K562 (cell line): Measurements from ENCODE around the gene FHDC1. TPM values are rescaled to one million over a fixed set of nuclear protein-coding genes. Genes with fewer than 3 reads are reported as not detected.

Experiments
- ATAC-seq: fragments of 200-7000 bp; cut with Tn5 transposase; 3 replicates; pipeline ENCODE4 v1.9.1; 2020; ENCODE audit warnings: moderate library complexity
- BruUV-seq: library from RNA; stranded (reverse); fragments of 400-500 nt; replicated peaks from 2 replicates; lab custom pipeline; 2021; lab: Mats Ljungman, UMichigan
- CTCF ChIA-PET: fragments of 300-600 bp; formaldehyde crosslinking; extraction: SDS; loops from one replicate; lab custom pipeline; 2021; ENCODE audit warnings: low intra/inter-chr PET ratio; lab: Yijun Ruan, JAX
- POLR2A ChIA-PET: fragments of 300-600, 350-650 bp; sonication (Branson Sonifier 250); formaldehyde crosslinking; extraction: SDS; loops from one replicate; lab custom pipeline; 2021; ENCODE audit warnings: antibody characterized with exemption, inconsistent platforms; lab: Yijun Ruan, JAX
- DNase-seq, 4 experiments: peaks; one replicate each; pipeline versions ENCODE4 v3.0.0 to v3.0.0-alpha.2; 2011 to 2018; ENCODE audit warnings: low spot score in 3 of 4, mixed read lengths in 3 of 4; ENCODE audit errors: extremely low read depth in 1 of 4
- FAIRE-seq: peaks from 2 replicates; lab custom pipeline; 2011; peaks lifted over from hg19 to GRCh38; lab: Jason Lieb, UNC
- H2AFZ ChIP-seq: 2 replicates; pipeline ENCODE4 v1.6.0; 2011; ENCODE audit warnings: low read depth, low read length, control low read depth, inconsistent platforms
- H3K27ac ChIP-seq: fragments of 200-600 bp; 3 replicates; pipeline ENCODE4 v1.8.0; 2011; ENCODE audit warnings: low read depth, mild to moderate bottlenecking, control low read depth, inconsistent platforms, low read length, moderate library complexity, mixed read lengths; ENCODE audit errors: extremely low read depth
- H3K27me3 ChIP-seq, 2 experiments: fragments of 300-600 bp in 1 of 2; 2 replicates in 1 of 2; 3 replicates in 1 of 2; pipeline versions ENCODE4 v1.6.0 to v1.8.0; 2011; ENCODE audit warnings: inconsistent platforms in 2 of 2, low read length in 2 of 2, mild to moderate bottlenecking in 1 of 2, mixed read lengths in 1 of 2, moderate library complexity in 1 of 2; ENCODE audit not compliant: control insufficient read depth in 2 of 2, insufficient read depth in 2 of 2
- H3K36me3 ChIP-seq: fragments of 300-600 bp; 3 replicates; pipeline ENCODE4 v1.8.0; 2011; ENCODE audit warnings: mild to moderate bottlenecking, low read length, inconsistent platforms; ENCODE audit not compliant: control insufficient read depth, insufficient read depth
- H3K4me1 ChIP-seq, 2 experiments: fragments of 200-600 bp in 1 of 2; replicated peaks in 1 of 2; 2 replicates in 1 of 2; 3 replicates in 1 of 2; pipeline versions ENCODE4 v1.5.1 to v1.8.0; 2011; ENCODE audit warnings: inconsistent platforms in 2 of 2, low read length in 2 of 2, mild to moderate bottlenecking in 1 of 2, mixed read lengths in 1 of 2, moderate library complexity in 1 of 2; ENCODE audit not compliant: control insufficient read depth in 2 of 2, insufficient read depth in 2 of 2
- H3K4me2 ChIP-seq: 2 replicates; pipeline ENCODE4 v1.6.1; 2011; ENCODE audit warnings: low read length, control low read depth, inconsistent platforms, mixed read lengths; ENCODE audit not compliant: insufficient read depth
- H3K4me3 ChIP-seq: fragments of 200-600 bp; sonication (generic), shearing (Covaris generic); 2 replicates; pipeline ENCODE4 v1.5.1; 2016; ENCODE audit warnings: control low read depth, inconsistent platforms
- H3K79me2 ChIP-seq: fragments of 200-600 bp; 3 replicates; pipeline ENCODE4 v1.8.0; 2011; ENCODE audit warnings: low read length, inconsistent platforms; ENCODE audit not compliant: control insufficient read depth, insufficient read depth
- H3K9ac ChIP-seq, 2 experiments: 2 replicates each; pipeline versions ENCODE4 v1.6.0 to v1.6.1; 2011; ENCODE audit warnings: low read depth in 2 of 2, low read length in 2 of 2, control low read depth in 1 of 2, inconsistent platforms in 1 of 2, mild to moderate bottlenecking in 1 of 2, mixed read lengths in 1 of 2; ENCODE audit not compliant: insufficient read depth in 1 of 2
- H3K9me1 ChIP-seq: one replicate; pipeline ENCODE4 v1.6.0; 2011; ENCODE audit warnings: inconsistent platforms, mild to moderate bottlenecking, low read length, moderate library complexity; ENCODE audit not compliant: control insufficient read depth, insufficient read depth
- H3K9me3 ChIP-seq: replicated peaks from 2 replicates; pipeline ENCODE4 v1.5.1; 2011; ENCODE audit warnings: low read depth, low read length, inconsistent platforms; ENCODE audit not compliant: control insufficient read depth, insufficient read depth
- H4K20me1 ChIP-seq: replicated peaks from 2 replicates; pipeline ENCODE4 v1.6.1; 2011; ENCODE audit warnings: low read length, inconsistent platforms, mixed read lengths; ENCODE audit not compliant: control insufficient read depth, insufficient read depth
- FOXJ2 ChIP-seq: fragments of 200-800 bp; sonication (Bioruptor generic); IDR thresholded peaks from 2 replicates; pipeline ENCODE4 v1.6.1; 2016; ENCODE audit warnings: missing genetic modification characterization, missing compliant biosample characterization
- GTF2E2 ChIP-seq: fragments of 200-800 bp; sonication (Bioruptor generic); IDR thresholded peaks from 2 replicates; pipeline ENCODE4 v1.6.1; 2016; ENCODE audit warnings: missing genetic modification characterization, missing compliant biosample characterization
- HMG20A ChIP-seq: fragments of 450-650 bp; formaldehyde crosslinking; conservative IDR thresholded peaks from 2 replicates; pipeline ENCODE4 v1.4.0; 2020; ENCODE audit warnings: mild to moderate bottlenecking, mixed read lengths
- NR1H2 ChIP-seq: sonication (generic); formaldehyde crosslinking; IDR thresholded peaks from 2 replicates; pipeline ENCODE4 v1.4.0; 2020; ENCODE audit warnings: mild to moderate bottlenecking, missing genetic modification reagents
- SMARCE1 ChIP-seq: fragments of 450-650 bp; IDR thresholded peaks from 2 replicates; pipeline ENCODE4 v1.7.1; 2016; ENCODE audit warnings: mild to moderate bottlenecking
- ZNF717 ChIP-seq: fragments of 250-450 bp; sonication (Bioruptor Pico); IDR thresholded peaks from 2 replicates; pipeline ENCODE4 v1.5.0; 2021
- WGBS: fragments of 100-300 bp; shearing (Covaris generic); methylation state at CpG from one replicate; pipeline ENCODE4 v1.1.6; 2016; ENCODE audit warnings: low coverage, mixed read lengths; ENCODE audit not compliant: insufficient coverage; ENCODE audit errors: missing lambda C conversion rate; 5-methylcytosine and 5-hydroxymethylcytosine counted together
- in situ Hi-C: fragments of 300-500 bp; cut with MboI; formaldehyde crosslinking; loops from 4 replicates; pipeline ENCODE4 v1.15.0; 2018; ENCODE audit warnings: inconsistent platforms, mixed read lengths
- intact Hi-C: fragments of 100-400 bp; cut with micrococcal nuclease; formaldehyde crosslinking; loops from 2 replicates; pipeline ENCODE4 v1.14.2; 2022
- polyA plus RNA-seq, 8 experiments: library from polyadenylated mRNA; depleted of rRNA in 4 of 8; stranded (reverse) in 5 of 8; unstranded in 3 of 8; fragments of >200 nt; fragmentation: Nextera tagmentation in 2 of 8; fragmentation: Illumina TruSeq in 1 of 8; extraction: Ambion mirVana in 2 of 8; extraction: Trizol in 1 of 8; gene quantifications; 2 replicates each; pipeline versions ENCODE4 v1.2.1 to v1.2.3, GENCODE V29; 2011 to 2014; ENCODE audit warnings: inconsistent platforms in 1 of 8, missing spikeins in 1 of 8
- total RNA-seq, 7 experiments: library from RNA; depleted of rRNA in 6 of 7; stranded (reverse); fragments of >200 nt in 6 of 7; fragmentation: Illumina TruSeq in 2 of 7; extraction: Trizol in 2 of 7; gene quantifications; 2 replicates each; pipeline versions ENCODE4 v1.2.1 to v1.2.3, GENCODE V29; 2011 to 2021; ENCODE audit warnings: low replicate concordance in 1 of 7
- TF ChIP-seq, protein P1 (sequence below), 2 experiments: fragments of 150-350 bp in 1 of 2; IDR thresholded peaks; 2 replicates each; pipeline ENCODE4 v1.6.1; 2012 to 2016; ENCODE audit warnings: low read depth in 2 of 2, low read length in 2 of 2, mild to moderate bottlenecking in 1 of 2, moderate library complexity in 1 of 2
- TF ChIP-seq, protein P2 (sequence below), 2 experiments: IDR thresholded peaks; 2 replicates each; pipeline ENCODE4 v1.6.1; 2012; ENCODE audit warnings: improper control_type of control experiment in 2 of 2, low read depth in 2 of 2, low read length in 2 of 2, borderline replicate concordance in 1 of 2
- TF ChIP-seq, protein P3 (sequence below), 3 experiments: IDR thresholded peaks in 2 of 3; conservative IDR thresholded peaks in 1 of 3; 2 replicates each; pipeline ENCODE4 v1.5.1; 2011 to 2012; ENCODE audit warnings: low read length in 3 of 3, mild to moderate bottlenecking in 3 of 3, control low read depth in 2 of 3, improper control_type of control experiment in 1 of 3, inconsistent platforms in 1 of 3, low read depth in 1 of 3, mixed read lengths in 1 of 3, moderate library complexity in 1 of 3; ENCODE audit not compliant: insufficient read depth in 2 of 3
- TF ChIP-seq, protein P4 (sequence below): sonication (generic); formaldehyde crosslinking; IDR thresholded peaks from 2 replicates; pipeline ENCODE4 v1.4.0; 2020; ENCODE audit warnings: mild to moderate bottlenecking, missing genetic modification reagents

Gene FHDC1
- total and polyA plus RNA-seq, 9 of the 15 experiments (the other 6 are each of a cell fraction or from before 2014, with no cell fraction given), result 0.01 to 0.43 (median 0.07) TPM

DNA sequence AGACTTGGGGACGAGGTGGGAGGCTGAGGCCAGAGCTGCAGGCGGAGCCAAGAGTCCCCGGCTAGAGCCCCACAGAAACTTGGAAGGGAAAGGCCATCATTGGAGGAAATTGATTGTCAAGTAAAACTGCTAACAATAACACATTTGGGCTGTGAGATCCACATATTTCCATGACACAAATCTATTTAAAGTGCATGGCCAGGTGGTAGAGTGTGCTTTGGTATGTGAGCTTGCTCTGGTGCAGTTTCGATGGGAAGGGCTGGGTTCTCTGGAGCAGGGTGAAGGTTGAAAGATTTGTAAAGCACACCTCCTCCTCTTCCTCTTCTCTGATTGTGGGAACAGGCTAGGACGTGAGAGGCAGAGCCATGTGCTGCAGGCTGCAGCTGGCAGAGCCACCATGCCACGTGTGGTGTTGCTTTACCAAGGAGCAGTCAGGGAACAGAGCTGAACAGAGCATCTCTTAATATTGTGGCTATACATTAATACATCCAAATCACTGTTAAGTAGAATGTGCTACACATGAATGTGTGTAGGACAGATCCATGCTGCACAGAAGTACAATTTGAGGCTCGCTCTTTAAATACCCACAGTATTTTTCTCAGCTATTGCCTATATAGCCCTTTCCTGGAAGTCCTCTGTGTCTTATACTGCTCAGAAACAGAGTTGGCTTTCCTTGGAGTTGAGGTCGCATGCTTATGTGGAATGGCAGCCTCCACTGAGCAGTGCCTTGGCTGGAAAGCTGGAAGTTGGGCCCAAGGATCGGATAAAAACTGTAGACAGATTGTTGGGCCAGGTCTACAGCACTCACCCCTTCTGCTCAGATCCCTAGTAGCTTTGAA is 37.7 kb downstream of the FHDC1 start:
- BruUV-seq, result no TSS peak
- peaks cover 28 to 68% of the 10 kb centered on the region in 2 experiments for H3K27me3 ChIP-seq
- no peak overlapping the region for H3K4me2 ChIP-seq
- no peak overlapping the region for H3K9ac ChIP-seq
- H3K9me1 ChIP-seq, result no peaks in the 10 kb centered on the region
- intact Hi-C loops (no loop called here), in situ Hi-C loops (no loop called here)
- H2AFZ ChIP-seq, result no peak overlapping the region
- H3K4me1 ChIP-seq, result peaks cover 0 to 9% of the 10 kb centered on the region in 2 experiments; a peak in 1 of 5 replicates
- no peaks in the 10 kb centered on the region; the same call in 1 of the 2 replicates for H4K20me1 ChIP-seq
- CTCF ChIA-PET, result no interaction called here
- FAIRE-seq (no peak), DNase-seq (no peak), ATAC-seq (no peak)
- POLR2A ChIA-PET, result interaction anchor here (1.5 kb wide), 1 partner anchor 10 kb away, joined by 7 read pairs; no protein-coding TSS in a partner anchor
- no peaks in the 10 kb centered on the region for H3K9me3 ChIP-seq
- no peak overlapping the region for H3K4me3 ChIP-seq
- 7% methylated on average over 9 of the region's 9 CpGs for WGBS
- no peaks in the 10 kb centered on the region for H3K36me3 ChIP-seq
- H3K79me2 ChIP-seq, result no peaks in the 10 kb centered on the region
- no peak overlapping the region for H3K27ac ChIP-seq
- TF ChIP-seq ZNF717 (CRISPR knock-in tag), result no peak
- TF ChIP-seq HMG20A, result no peak
- TF ChIP-seq, protein P1, sequence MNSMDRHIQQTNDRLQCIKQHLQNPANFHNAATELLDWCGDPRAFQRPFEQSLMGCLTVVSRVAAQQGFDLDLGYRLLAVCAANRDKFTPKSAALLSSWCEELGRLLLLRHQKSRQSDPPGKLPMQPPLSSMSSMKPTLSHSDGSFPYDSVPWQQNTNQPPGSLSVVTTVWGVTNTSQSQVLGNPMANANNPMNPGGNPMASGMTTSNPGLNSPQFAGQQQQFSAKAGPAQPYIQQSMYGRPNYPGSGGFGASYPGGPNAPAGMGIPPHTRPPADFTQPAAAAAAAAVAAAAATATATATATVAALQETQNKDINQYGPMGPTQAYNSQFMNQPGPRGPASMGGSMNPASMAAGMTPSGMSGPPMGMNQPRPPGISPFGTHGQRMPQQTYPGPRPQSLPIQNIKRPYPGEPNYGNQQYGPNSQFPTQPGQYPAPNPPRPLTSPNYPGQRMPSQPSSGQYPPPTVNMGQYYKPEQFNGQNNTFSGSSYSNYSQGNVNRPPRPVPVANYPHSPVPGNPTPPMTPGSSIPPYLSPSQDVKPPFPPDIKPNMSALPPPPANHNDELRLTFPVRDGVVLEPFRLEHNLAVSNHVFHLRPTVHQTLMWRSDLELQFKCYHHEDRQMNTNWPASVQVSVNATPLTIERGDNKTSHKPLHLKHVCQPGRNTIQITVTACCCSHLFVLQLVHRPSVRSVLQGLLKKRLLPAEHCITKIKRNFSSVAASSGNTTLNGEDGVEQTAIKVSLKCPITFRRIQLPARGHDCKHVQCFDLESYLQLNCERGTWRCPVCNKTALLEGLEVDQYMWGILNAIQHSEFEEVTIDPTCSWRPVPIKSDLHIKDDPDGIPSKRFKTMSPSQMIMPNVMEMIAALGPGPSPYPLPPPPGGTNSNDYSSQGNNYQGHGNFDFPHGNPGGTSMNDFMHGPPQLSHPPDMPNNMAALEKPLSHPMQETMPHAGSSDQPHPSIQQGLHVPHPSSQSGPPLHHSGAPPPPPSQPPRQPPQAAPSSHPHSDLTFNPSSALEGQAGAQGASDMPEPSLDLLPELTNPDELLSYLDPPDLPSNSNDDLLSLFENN (IDR thresholded peaks at IDR 0.05; ENCODE audit: low read depth in 2 of 2, low read length in 2 of 2), result no peak
- no peak for TF ChIP-seq FOXJ2
- no peak for TF ChIP-seq SMARCE1
- no peak for TF ChIP-seq GTF2E2 (tag)
- TF ChIP-seq, protein P2, sequence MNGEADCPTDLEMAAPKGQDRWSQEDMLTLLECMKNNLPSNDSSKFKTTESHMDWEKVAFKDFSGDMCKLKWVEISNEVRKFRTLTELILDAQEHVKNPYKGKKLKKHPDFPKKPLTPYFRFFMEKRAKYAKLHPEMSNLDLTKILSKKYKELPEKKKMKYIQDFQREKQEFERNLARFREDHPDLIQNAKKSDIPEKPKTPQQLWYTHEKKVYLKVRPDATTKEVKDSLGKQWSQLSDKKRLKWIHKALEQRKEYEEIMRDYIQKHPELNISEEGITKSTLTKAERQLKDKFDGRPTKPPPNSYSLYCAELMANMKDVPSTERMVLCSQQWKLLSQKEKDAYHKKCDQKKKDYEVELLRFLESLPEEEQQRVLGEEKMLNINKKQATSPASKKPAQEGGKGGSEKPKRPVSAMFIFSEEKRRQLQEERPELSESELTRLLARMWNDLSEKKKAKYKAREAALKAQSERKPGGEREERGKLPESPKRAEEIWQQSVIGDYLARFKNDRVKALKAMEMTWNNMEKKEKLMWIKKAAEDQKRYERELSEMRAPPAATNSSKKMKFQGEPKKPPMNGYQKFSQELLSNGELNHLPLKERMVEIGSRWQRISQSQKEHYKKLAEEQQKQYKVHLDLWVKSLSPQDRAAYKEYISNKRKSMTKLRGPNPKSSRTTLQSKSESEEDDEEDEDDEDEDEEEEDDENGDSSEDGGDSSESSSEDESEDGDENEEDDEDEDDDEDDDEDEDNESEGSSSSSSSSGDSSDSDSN (IDR thresholded peaks at IDR 0.05; ENCODE audit: borderline replicate concordance in 1 of 2, low read depth in 2 of 2, low read length in 2 of 2), result no peak
- TF ChIP-seq, protein P3, sequence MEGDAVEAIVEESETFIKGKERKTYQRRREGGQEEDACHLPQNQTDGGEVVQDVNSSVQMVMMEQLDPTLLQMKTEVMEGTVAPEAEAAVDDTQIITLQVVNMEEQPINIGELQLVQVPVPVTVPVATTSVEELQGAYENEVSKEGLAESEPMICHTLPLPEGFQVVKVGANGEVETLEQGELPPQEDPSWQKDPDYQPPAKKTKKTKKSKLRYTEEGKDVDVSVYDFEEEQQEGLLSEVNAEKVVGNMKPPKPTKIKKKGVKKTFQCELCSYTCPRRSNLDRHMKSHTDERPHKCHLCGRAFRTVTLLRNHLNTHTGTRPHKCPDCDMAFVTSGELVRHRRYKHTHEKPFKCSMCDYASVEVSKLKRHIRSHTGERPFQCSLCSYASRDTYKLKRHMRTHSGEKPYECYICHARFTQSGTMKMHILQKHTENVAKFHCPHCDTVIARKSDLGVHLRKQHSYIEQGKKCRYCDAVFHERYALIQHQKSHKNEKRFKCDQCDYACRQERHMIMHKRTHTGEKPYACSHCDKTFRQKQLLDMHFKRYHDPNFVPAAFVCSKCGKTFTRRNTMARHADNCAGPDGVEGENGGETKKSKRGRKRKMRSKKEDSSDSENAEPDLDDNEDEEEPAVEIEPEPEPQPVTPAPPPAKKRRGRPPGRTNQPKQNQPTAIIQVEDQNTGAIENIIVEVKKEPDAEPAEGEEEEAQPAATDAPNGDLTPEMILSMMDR (IDR thresholded peaks at IDR 0.05 in 2 of 3, conservative IDR thresholded peaks at IDR 0.05 in 1 of 3; ENCODE audit: insufficient read depth in 2 of 3, low read depth in 1 of 3, low read length in 3 of 3), result no peak
- no peak for TF ChIP-seq NR1H2 (CRISPR knock-in tag)
- TF ChIP-seq, protein P4, sequence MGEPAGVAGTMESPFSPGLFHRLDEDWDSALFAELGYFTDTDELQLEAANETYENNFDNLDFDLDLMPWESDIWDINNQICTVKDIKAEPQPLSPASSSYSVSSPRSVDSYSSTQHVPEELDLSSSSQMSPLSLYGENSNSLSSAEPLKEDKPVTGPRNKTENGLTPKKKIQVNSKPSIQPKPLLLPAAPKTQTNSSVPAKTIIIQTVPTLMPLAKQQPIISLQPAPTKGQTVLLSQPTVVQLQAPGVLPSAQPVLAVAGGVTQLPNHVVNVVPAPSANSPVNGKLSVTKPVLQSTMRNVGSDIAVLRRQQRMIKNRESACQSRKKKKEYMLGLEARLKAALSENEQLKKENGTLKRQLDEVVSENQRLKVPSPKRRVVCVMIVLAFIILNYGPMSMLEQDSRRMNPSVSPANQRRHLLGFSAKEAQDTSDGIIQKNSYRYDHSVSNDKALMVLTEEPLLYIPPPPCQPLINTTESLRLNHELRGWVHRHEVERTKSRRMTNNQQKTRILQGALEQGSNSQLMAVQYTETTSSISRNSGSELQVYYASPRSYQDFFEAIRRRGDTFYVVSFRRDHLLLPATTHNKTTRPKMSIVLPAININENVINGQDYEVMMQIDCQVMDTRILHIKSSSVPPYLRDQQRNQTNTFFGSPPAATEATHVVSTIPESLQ (CRISPR knock-in tag), result no peak
